ENCODE data around the gene FUCA1.
"Not testable (repeated sequence)": the region's sequence is repeated elsewhere in the genome, so short reads cannot be mapped to it uniquely, and the experiment has no call there.

The FUCA1 gene

GRCh38 chr1:23847482-23848095 lies 20.5 kb downstream of the FUCA1 start:
- not testable (repeated sequence) for H3K27me3 ChIP-seq (ENCODE audit: control insufficient read depth in 1 of 2, insufficient read depth in 2 of 2, low read length in 2 of 2); H3K4me1 ChIP-seq (ENCODE audit: control insufficient read depth in 1 of 2, insufficient read depth in 2 of 2, low read length in 2 of 2)
- H3K36me3 ChIP-seq (ENCODE audit: control insufficient read depth in 1 of 2, insufficient read depth in 2 of 2, low read length in 2 of 2): peaks cover 27 to 32% of the 10 kb centered on the region in 2 donors

GRCh38 chr1:23845163-23845562 lies 22.9 kb downstream of the FUCA1 start:
- H3K9me3 ChIP-seq (ENCODE audit: control insufficient read depth in 1 of 2, low read length in 2 of 2): peaks cover 0 to 4% of the 10 kb centered on the region in 2 donors
- H3K4me3 ChIP-seq (ENCODE audit: low read depth in 1 of 2, low read length in 2 of 2): no peak overlapping the region
- H3K27me3 ChIP-seq (ENCODE audit: control insufficient read depth in 1 of 2, insufficient read depth in 2 of 2, low read length in 2 of 2): no peaks in the 10 kb centered on the region
- no peak overlapping the region for H3K27ac ChIP-seq (ENCODE audit: low read depth, low read length)
- H3K4me1 ChIP-seq (ENCODE audit: control insufficient read depth in 1 of 2, insufficient read depth in 2 of 2, low read length in 2 of 2): no peaks in the 10 kb centered on the region
- H3K36me3 ChIP-seq (ENCODE audit: control insufficient read depth in 1 of 2, insufficient read depth in 2 of 2, low read length in 2 of 2): peaks cover 24 to 29% of the 10 kb centered on the region in 2 donors
- H3K9ac ChIP-seq (ENCODE audit: low read depth in 1 of 2, low read length in 2 of 2): no peak overlapping the region

More at GRCh38 chr1:23847482-23848095, 20.5 kb downstream of the FUCA1 start:
- H3K9me3 ChIP-seq (ENCODE audit: control insufficient read depth in 1 of 2, low read length in 2 of 2); H3K9ac ChIP-seq (ENCODE audit: low read depth in 1 of 2, low read length in 2 of 2); H3K4me3 ChIP-seq (ENCODE audit: low read depth in 1 of 2, low read length in 2 of 2); H3K27ac ChIP-seq (ENCODE audit: low read depth, low read length): not testable (repeated sequence)

GRCh38 chr1:23843644-23844043 lies 24.4 kb downstream of the FUCA1 start:
- Histone ChIP-seq H3K27ac (ENCODE audit: low read depth, low read length) (no peak overlapping the region), H3K4me3 (ENCODE audit: low read depth in 1 of 2, low read length in 2 of 2) (no peak overlapping the region), H3K27me3 (ENCODE audit: control insufficient read depth in 1 of 2, insufficient read depth in 2 of 2, low read length in 2 of 2) (no peaks in the 10 kb centered on the region), H3K36me3 (ENCODE audit: control insufficient read depth in 1 of 2, insufficient read depth in 2 of 2, low read length in 2 of 2) (peaks cover 24 to 28% of the 10 kb centered on the region in 2 donors), H3K4me1 (ENCODE audit: control insufficient read depth in 1 of 2, insufficient read depth in 2 of 2, low read length in 2 of 2) (no peaks in the 10 kb centered on the region), H3K9me3 (ENCODE audit: control insufficient read depth in 1 of 2, low read length in 2 of 2) (peaks cover 0 to 4% of the 10 kb centered on the region in 2 donors), H3K9ac (ENCODE audit: low read depth in 1 of 2, low read length in 2 of 2) (no peak overlapping the region)

- Histone ChIP-seq H3K36me3 (ENCODE audit: control insufficient read depth in 1 of 2, insufficient read depth in 2 of 2, low read length in 2 of 2) (no peaks in the 10 kb centered on the region), H3K27me3 (ENCODE audit: control insufficient read depth in 1 of 2, insufficient read depth in 2 of 2, low read length in 2 of 2) (no peaks in the 10 kb centered on the region), H3K4me3 (ENCODE audit: low read depth in 1 of 2, low read length in 2 of 2) (peak overlapping the region; percentile 56 to 68), H3K4me1 (ENCODE audit: control insufficient read depth in 1 of 2, insufficient read depth in 2 of 2, low read length in 2 of 2) (peaks cover 6 to 8% of the 10 kb centered on the region in 2 donors), H3K9me3 (ENCODE audit: control insufficient read depth in 1 of 2, low read length in 2 of 2) (no peaks in the 10 kb centered on the region), H3K27ac (ENCODE audit: low read depth, low read length) (no peak overlapping the region), H3K9ac (ENCODE audit: low read depth in 1 of 2, low read length in 2 of 2) (peak overlapping the region in 1 of 2 donors; percentile 26)
These were observed 29.7 kb downstream of the FUCA1 start for GRCh38 chr1:23838401-23838866.

- Histone ChIP-seq H3K9me3 (ENCODE audit: control insufficient read depth in 1 of 2, low read length in 2 of 2) (no peaks in the 10 kb centered on the region), H3K4me1 (ENCODE audit: control insufficient read depth in 1 of 2, insufficient read depth in 2 of 2, low read length in 2 of 2) (peaks cover 6 to 8% of the 10 kb centered on the region in 2 donors), H3K9ac (ENCODE audit: low read depth in 1 of 2, low read length in 2 of 2) (peak overlapping the region in 1 of 2 donors; percentile 26), H3K27ac (ENCODE audit: low read depth, low read length) (no peak overlapping the region), H3K36me3 (ENCODE audit: control insufficient read depth in 1 of 2, insufficient read depth in 2 of 2, low read length in 2 of 2) (no peaks in the 10 kb centered on the region), H3K4me3 (ENCODE audit: low read depth in 1 of 2, low read length in 2 of 2) (peak overlapping the region; percentile 56 to 68), H3K27me3 (ENCODE audit: control insufficient read depth in 1 of 2, insufficient read depth in 2 of 2, low read length in 2 of 2) (no peaks in the 10 kb centered on the region)
These were observed 30.2 kb downstream of the FUCA1 start for GRCh38 chr1:23837908-23838307.

- Histone ChIP-seq H3K36me3 (ENCODE audit: control insufficient read depth in 1 of 2, insufficient read depth in 2 of 2, low read length in 2 of 2) (no peaks in the 10 kb centered on the region), H3K27me3 (ENCODE audit: control insufficient read depth in 1 of 2, insufficient read depth in 2 of 2, low read length in 2 of 2) (no peaks in the 10 kb centered on the region), H3K4me1 (ENCODE audit: control insufficient read depth in 1 of 2, insufficient read depth in 2 of 2, low read length in 2 of 2) (peaks cover 6 to 8% of the 10 kb centered on the region in 2 donors), H3K27ac (ENCODE audit: low read depth, low read length) (no peak overlapping the region), H3K4me3 (ENCODE audit: low read depth in 1 of 2, low read length in 2 of 2) (no peak overlapping the region), H3K9ac (ENCODE audit: low read depth in 1 of 2, low read length in 2 of 2) (no peak overlapping the region), H3K9me3 (ENCODE audit: control insufficient read depth in 1 of 2, low read length in 2 of 2) (no peaks in the 10 kb centered on the region)
These were observed 32.1 kb downstream of the FUCA1 start for GRCh38 chr1:23836037-23836436.

- not testable (repeated sequence) for H3K4me1 ChIP-seq (ENCODE audit: control insufficient read depth in 1 of 2, insufficient read depth in 2 of 2, low read length in 2 of 2); H3K27me3 ChIP-seq (ENCODE audit: control insufficient read depth in 1 of 2, insufficient read depth in 2 of 2, low read length in 2 of 2); H3K9me3 ChIP-seq (ENCODE audit: control insufficient read depth in 1 of 2, low read length in 2 of 2); H3K36me3 ChIP-seq (ENCODE audit: control insufficient read depth in 1 of 2, insufficient read depth in 2 of 2, low read length in 2 of 2); H3K27ac ChIP-seq (ENCODE audit: low read depth, low read length); H3K9ac ChIP-seq (ENCODE audit: low read depth in 1 of 2, low read length in 2 of 2); H3K4me3 ChIP-seq (ENCODE audit: low read depth in 1 of 2, low read length in 2 of 2)
These were observed 33.9 kb downstream of the FUCA1 start for GRCh38 chr1:23834156-23834555.

- Histone ChIP-seq H3K4me3 (ENCODE audit: low read depth in 1 of 2, low read length in 2 of 2) (no peak overlapping the region), H3K4me1 (ENCODE audit: control insufficient read depth in 1 of 2, insufficient read depth in 2 of 2, low read length in 2 of 2) (peaks cover 9 to 10% of the 10 kb centered on the region in 2 donors), H3K27me3 (ENCODE audit: control insufficient read depth in 1 of 2, insufficient read depth in 2 of 2, low read length in 2 of 2) (no peaks in the 10 kb centered on the region), H3K9ac (ENCODE audit: low read depth in 1 of 2, low read length in 2 of 2) (no peak overlapping the region), H3K36me3 (ENCODE audit: control insufficient read depth in 1 of 2, insufficient read depth in 2 of 2, low read length in 2 of 2) (no peaks in the 10 kb centered on the region), H3K9me3 (ENCODE audit: control insufficient read depth in 1 of 2, low read length in 2 of 2) (no peaks in the 10 kb centered on the region), H3K27ac (ENCODE audit: low read depth, low read length) (no peak overlapping the region)
These were observed 40.4 kb downstream of the FUCA1 start for GRCh38 chr1:23827717-23828116.

GRCh38 chr1:23826590-23826989 lies 41.5 kb downstream of the FUCA1 start:
- not testable (repeated sequence) for H3K27ac ChIP-seq (ENCODE audit: low read depth, low read length); H3K9me3 ChIP-seq (ENCODE audit: control insufficient read depth in 1 of 2, low read length in 2 of 2); H3K27me3 ChIP-seq (ENCODE audit: control insufficient read depth in 1 of 2, insufficient read depth in 2 of 2, low read length in 2 of 2); H3K4me3 ChIP-seq (ENCODE audit: low read depth in 1 of 2, low read length in 2 of 2); H3K9ac ChIP-seq (ENCODE audit: low read depth in 1 of 2, low read length in 2 of 2); H3K4me1 ChIP-seq (ENCODE audit: control insufficient read depth in 1 of 2, insufficient read depth in 2 of 2, low read length in 2 of 2); H3K36me3 ChIP-seq (ENCODE audit: control insufficient read depth in 1 of 2, insufficient read depth in 2 of 2, low read length in 2 of 2)

GRCh38 chr1:23825762-23826522 lies 42.1 kb downstream of the FUCA1 start:
- peak overlapping the region; percentile 93 to 98 for H3K4me3 ChIP-seq (ENCODE audit: low read depth in 1 of 2, low read length in 2 of 2)
- H3K9ac ChIP-seq (ENCODE audit: low read depth in 1 of 2, low read length in 2 of 2): peak overlapping the region; percentile 99
- H3K27ac ChIP-seq (ENCODE audit: low read depth, low read length): no peak overlapping the region
- H3K27me3 ChIP-seq (ENCODE audit: control insufficient read depth in 1 of 2, insufficient read depth in 2 of 2, low read length in 2 of 2): no peaks in the 10 kb centered on the region
- H3K36me3 ChIP-seq (ENCODE audit: control insufficient read depth in 1 of 2, insufficient read depth in 2 of 2, low read length in 2 of 2): no peaks in the 10 kb centered on the region
- no peaks in the 10 kb centered on the region for H3K9me3 ChIP-seq (ENCODE audit: control insufficient read depth in 1 of 2, low read length in 2 of 2)
- peaks cover 9 to 10% of the 10 kb centered on the region in 2 donors for H3K4me1 ChIP-seq (ENCODE audit: control insufficient read depth in 1 of 2, insufficient read depth in 2 of 2, low read length in 2 of 2)
